ENCODE results near the gene IQCH. TPM values are rescaled to one million over a fixed set of nuclear protein-coding genes. Genes with fewer than 3 reads are reported as not detected.

Gene IQCH
- total and polyA plus RNA-seq, 2 donors from 2014 or later = 3.2 to 7.7 TPM

DNA sequence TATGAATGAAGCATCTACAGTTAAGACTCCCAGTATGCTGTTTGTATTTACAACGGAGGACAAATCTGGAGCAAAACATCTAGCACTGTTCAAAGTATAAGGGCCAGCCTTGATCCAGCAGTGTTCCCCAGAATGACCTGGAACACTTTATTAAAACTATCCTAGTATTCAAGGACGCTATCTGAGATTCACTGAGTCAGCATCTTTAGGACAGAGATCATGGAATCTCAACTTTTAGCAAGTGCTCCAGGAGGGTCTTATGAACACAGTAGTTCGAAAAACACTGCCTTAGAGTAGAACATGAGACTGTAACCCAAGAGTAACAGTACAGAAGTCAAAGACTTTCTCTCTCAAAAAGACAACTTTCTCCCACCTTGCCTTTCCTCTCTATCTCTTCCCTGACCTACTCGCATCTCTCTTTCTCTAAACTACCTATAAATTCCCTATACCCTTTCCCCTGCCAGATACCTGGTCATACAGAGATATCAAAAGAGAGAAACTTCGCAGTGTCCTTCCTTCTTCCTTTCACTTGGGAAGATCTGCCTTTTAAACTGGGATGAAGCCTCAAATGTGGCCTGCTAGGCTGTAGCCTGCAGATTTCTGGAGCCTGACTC, 43.9 kb upstream of the IQCH start:
- H3K27me3 ChIP-seq (ENCODE audit: control insufficient read depth, insufficient read depth, low read length) = no peaks in the 10 kb centered on the region
- H3K4me3 ChIP-seq (ENCODE audit: low read length in 3 of 3) = no peak overlapping the region
- no peak overlapping the region for H3K27ac ChIP-seq (ENCODE audit: low read depth in 2 of 2, low read length in 2 of 2)
- H3K9me3 ChIP-seq (ENCODE audit: control insufficient read depth in 2 of 3, insufficient read depth in 1 of 3, low read length in 3 of 3) = no peaks in the 10 kb centered on the region
- no peaks in the 10 kb centered on the region for H3K4me1 ChIP-seq (ENCODE audit: control insufficient read depth in 2 of 3, insufficient read depth in 2 of 3, low read depth in 1 of 3, low read length in 3 of 3)
- DNase-seq = no peak
- intact Hi-C loops (cut with DNase I) = no loop called here
- H3K36me3 ChIP-seq (ENCODE audit: control insufficient read depth in 2 of 3, insufficient read depth in 3 of 3, low read length in 3 of 3) = peaks cover 0 to 2% (median 0%) of the 10 kb centered on the region in 3 donors
- no peak overlapping the region for H3K9ac ChIP-seq (ENCODE audit: low read length in 3 of 3)
- FAIRE-seq = no peak
- no peak for TF ChIP-seq CTCF (IDR thresholded peaks at IDR 0.05; ENCODE audit: borderline replicate concordance, extremely low read depth, insufficient read depth)

- intact Hi-C loops (cut with DNase I) = no loop called here
- DNase-seq = no peak
- Histone ChIP-seq H3K9me3 (ENCODE audit: control insufficient read depth in 2 of 3, insufficient read depth in 1 of 3, low read length in 3 of 3) (no peaks in the 10 kb centered on the region), H3K9ac (ENCODE audit: low read length in 3 of 3) (no peak overlapping the region), H3K4me1 (ENCODE audit: control insufficient read depth in 2 of 3, insufficient read depth in 2 of 3, low read depth in 1 of 3, low read length in 3 of 3) (no peaks in the 10 kb centered on the region), H3K4me3 (ENCODE audit: low read length in 3 of 3) (no peak overlapping the region), H3K27ac (ENCODE audit: low read depth in 2 of 2, low read length in 2 of 2) (no peak overlapping the region), H3K27me3 (ENCODE audit: control insufficient read depth, insufficient read depth, low read length) (no peaks in the 10 kb centered on the region), H3K36me3 (ENCODE audit: control insufficient read depth in 2 of 3, insufficient read depth in 3 of 3, low read length in 3 of 3) (peaks cover 0 to 2% (median 0%) of the 10 kb centered on the region in 3 donors)
- no peak for TF ChIP-seq CTCF (IDR thresholded peaks at IDR 0.05; ENCODE audit: borderline replicate concordance, extremely low read depth, insufficient read depth)
- no peak for FAIRE-seq
These were observed 41.8 kb upstream of the IQCH start for GRCh38 chr15:67212684-67213367.

DNA sequence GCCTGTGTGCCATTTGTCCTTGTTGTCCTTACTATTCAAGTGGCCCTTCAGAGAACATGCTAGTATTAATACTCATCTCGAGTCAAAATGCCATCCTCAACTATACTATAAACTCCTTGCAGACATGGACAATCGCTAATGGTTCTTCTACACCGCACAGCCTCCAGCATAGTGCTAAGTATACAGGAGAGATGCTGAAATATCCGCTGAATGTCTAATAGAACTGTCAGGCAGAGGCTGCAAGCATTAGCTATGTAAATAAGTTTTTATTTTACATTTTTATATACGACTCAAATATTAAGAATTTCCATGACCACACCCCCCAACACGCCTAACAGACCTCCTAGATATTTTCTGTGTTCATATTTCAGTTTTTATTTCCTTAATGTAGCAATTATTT, 39.5 kb upstream of the IQCH start:
- FAIRE-seq (no peak), DNase-seq (no peak)
- intact Hi-C loops (cut with DNase I) = no loop called here
- H3K9ac ChIP-seq (ENCODE audit: low read length in 3 of 3) = no peak overlapping the region
- H3K9me3 ChIP-seq (ENCODE audit: control insufficient read depth in 2 of 3, insufficient read depth in 1 of 3, low read length in 3 of 3) = no peaks in the 10 kb centered on the region
- no peak overlapping the region for H3K4me3 ChIP-seq (ENCODE audit: low read length in 3 of 3)
- TF ChIP-seq CTCF (IDR thresholded peaks at IDR 0.05; ENCODE audit: borderline replicate concordance, extremely low read depth, insufficient read depth) = no peak
- H3K27ac ChIP-seq (ENCODE audit: low read depth in 2 of 2, low read length in 2 of 2) = no peak overlapping the region
- no peaks in the 10 kb centered on the region for H3K36me3 ChIP-seq (ENCODE audit: control insufficient read depth in 2 of 3, insufficient read depth in 3 of 3, low read length in 3 of 3)
- no peaks in the 10 kb centered on the region for H3K4me1 ChIP-seq (ENCODE audit: control insufficient read depth in 2 of 3, insufficient read depth in 2 of 3, low read depth in 1 of 3, low read length in 3 of 3)
- no peaks in the 10 kb centered on the region for H3K27me3 ChIP-seq (ENCODE audit: control insufficient read depth, insufficient read depth, low read length)
